GM12892 (cell line): ENCODE data around the gene RFX3. TPM values are rescaled to one million over a fixed set of nuclear protein-coding genes. Genes with fewer than 3 reads are reported as not detected.

Experiments used
- DNase-seq: peaks from one replicate; pipeline ENCODE4 v3.0.0; 2011; ENCODE audit not compliant: insufficient read length
- FAIRE-seq: peaks from 2 replicates; lab custom pipeline; 2011; peaks lifted over from hg19 to GRCh38; lab: Jason Lieb, UNC
- POLR2A ChIP-seq: IDR thresholded peaks from 2 replicates; pipeline ENCODE4 v1.6.1; 2011; ENCODE audit warnings: low read depth, low read length, control low read depth
- POLR2AphosphoS5 ChIP-seq: IDR thresholded peaks from 2 replicates; pipeline ENCODE4 v1.6.1; 2011; ENCODE audit warnings: low read depth, low read length, control low read depth
- TAF1 ChIP-seq: IDR thresholded peaks from 2 replicates; pipeline ENCODE4 v1.6.1; 2011; ENCODE audit warnings: low read depth, mild to moderate bottlenecking, control low read depth, low read length, borderline replicate concordance
- polyA plus RNA-seq: library from polyadenylated mRNA; unstranded; fragments of >200 nt; gene quantifications from one replicate; pipeline ENCODE4 v1.2.1, GENCODE V29; 2012; ENCODE audit warnings: missing spikeins, inconsistent platforms; ENCODE audit not compliant: missing spikeins

RFX3 gene
- 7.2 TPM for polyA plus RNA-seq

DNA sequence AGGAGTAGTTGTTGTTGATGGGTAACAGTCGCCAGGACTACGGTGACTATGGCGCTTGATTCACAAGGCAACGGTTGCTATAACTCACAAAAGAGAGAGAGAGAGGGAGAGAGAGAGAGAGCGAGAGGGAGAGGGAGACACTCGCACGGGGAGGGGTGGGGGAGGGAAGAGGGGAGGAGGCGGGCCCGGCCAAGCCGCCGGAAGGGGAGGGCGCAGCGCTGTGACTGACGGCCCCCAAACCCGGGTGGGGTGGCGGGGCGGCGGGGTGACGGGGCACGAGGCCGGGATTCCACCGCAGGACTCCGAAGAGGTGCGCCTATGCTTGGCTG, at the start of gene RFX3:
RFX3 (minus strand) TSS at position 166 of the 329 bp plus-strand sequence. CDS start 130,413 bp downstream, outside the sequence.
- TF ChIP-seq POLR2AphosphoS5 = no peak
- no peak for TF ChIP-seq TAF1
- TF ChIP-seq POLR2A = no peak
- FAIRE-seq (peak; percentile 93), DNase-seq (peak; percentile 50)

DNA sequence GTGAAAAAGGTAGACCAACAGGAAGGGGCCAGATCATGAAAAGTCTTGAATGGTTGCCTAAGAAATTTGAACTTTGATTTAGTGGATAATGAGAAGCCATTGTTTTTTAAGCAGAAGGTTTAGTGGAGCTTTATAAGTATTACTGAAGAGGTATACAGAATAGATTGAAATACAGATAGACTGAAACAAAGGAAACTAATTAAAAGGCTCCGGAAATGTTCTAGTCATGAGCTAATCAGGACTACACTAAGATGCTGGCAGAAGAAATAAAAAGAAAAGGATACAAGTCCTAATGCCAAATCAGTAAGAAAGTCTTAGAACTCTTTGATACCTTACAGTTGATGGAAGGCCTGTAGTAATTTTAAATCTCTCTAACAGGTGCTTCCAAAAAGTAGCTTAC, 45.7 kb upstream of the RFX3 start:
- TF ChIP-seq TAF1 = no peak
- no peak for TF ChIP-seq POLR2AphosphoS5
- TF ChIP-seq POLR2A = no peak
- FAIRE-seq (no peak), DNase-seq (no peak)

DNA sequence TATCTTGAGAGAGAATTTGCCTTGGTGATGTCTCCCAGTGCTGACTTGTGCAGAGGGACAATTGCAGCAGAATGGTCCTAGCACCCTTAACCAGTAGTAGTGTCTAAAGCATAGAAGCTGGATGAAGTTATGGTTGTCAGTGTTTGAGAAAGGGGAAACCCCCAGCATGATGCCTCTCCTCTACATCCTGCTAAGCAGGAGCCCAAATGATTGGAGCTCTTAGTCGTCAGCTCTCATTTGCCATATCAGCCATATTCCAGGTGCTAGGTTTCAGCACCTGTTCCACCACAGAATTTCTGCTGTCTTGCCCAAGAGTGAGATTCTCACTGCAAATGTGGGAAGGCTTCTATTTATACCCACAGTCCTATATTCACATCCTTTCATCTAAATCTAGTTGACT, 43.7 kb upstream of the RFX3 start:
- FAIRE-seq (no peak), DNase-seq (no peak)
- TF ChIP-seq POLR2A = no peak
- TF ChIP-seq POLR2AphosphoS5 = no peak
- TF ChIP-seq TAF1 = no peak

DNA sequence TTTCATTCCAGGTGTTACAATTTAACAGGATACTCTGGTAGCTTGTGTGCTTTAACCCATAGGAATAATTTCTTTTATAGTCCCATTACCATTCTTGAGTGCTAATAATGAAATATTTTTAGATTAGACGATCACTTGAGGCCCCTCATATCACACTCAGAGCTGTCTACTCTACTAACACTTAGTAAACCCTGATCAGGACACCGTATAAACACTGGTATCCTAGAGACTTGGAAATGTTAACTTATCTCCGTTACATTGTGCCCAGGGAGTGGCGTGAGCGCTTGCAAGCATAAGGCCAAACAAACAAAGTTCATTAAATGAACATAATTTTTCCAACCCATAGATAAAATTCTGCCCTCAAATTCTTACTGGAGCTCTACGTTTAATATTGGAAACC, 42.2 kb upstream of the RFX3 start:
- DNase-seq (no peak), FAIRE-seq (no peak)
- TF ChIP-seq POLR2AphosphoS5 = no peak

DNA sequence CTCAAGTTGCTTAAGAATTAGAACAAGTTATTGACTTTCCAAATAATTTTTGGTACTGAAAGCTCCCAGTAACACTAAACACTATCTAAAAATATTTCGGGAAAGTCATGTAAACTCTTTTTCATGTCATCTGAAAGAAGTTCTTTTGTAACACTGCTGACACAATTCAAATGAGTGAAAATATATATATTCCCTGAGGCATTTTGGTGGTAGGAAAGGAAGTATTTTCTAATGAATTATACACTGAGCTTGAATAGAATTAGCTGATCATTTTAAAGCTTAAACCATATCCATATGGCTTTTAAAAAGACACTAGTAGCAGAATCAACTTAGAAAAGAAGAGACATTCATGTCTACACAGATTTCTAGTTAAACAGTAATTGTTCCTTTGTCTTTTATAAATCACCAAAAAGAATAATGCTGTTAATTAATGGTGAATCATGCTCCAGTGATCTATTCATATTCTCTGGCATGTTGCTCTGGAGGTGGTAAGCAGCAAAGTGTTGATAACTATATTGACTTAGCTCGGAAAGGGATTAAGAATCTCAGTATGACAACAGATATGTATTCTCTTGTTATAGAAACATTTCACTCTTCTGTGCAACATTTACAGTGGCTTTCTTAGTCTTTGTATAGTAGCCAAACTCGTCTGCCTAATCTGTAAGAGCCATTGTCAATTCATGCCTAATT, 27.4 kb upstream of the RFX3 start:
- FAIRE-seq = no peak
- no peak for DNase-seq
- TF ChIP-seq POLR2A (no peak), TAF1 (no peak), POLR2AphosphoS5 (no peak)

DNA sequence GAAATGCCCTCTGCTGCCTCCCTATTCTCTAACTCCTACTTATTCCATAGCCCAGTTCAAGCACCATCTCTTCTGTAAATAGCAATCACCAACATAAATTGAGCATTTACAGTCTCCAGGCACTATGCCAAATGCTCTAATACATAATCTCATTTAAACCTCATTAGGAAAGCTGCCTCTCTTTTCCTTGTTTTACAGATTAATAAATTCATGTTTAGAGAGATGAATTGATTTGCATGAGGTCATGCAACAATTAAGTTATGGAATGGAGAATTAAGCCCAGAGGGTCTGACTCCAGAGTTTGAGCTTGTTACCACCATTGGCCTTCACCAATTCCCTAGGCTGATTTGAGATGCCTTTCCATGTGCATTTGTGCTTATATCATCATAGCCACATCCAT, 23.4 kb upstream of the RFX3 start:
- FAIRE-seq (no peak), DNase-seq (no peak)
- TF ChIP-seq POLR2A (no peak), POLR2AphosphoS5 (no peak), TAF1 (no peak)

DNA sequence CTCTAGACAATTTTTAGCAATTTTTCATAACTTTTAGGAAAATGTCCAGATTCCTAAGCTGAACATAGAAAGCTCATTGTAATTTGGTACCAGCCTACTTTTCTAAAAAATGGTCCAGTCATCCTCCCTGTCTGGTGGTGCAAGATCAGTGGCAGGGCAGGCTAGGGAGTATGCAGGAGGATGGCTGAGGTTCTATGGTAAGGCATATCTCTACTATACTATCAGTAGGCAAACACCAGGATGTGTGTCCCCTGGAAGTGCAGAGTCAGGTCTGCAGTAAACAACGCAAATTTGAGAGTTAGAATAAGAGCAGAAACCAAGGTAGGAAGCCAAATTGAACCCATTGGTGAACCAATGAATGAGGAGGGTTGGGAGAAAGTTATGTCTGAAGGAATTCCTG, 22.8 kb upstream of the RFX3 start:
- no peak for FAIRE-seq
- DNase-seq = no peak
- no peak for TF ChIP-seq POLR2AphosphoS5
- no peak for TF ChIP-seq POLR2A
- TF ChIP-seq TAF1 = no peak

DNA sequence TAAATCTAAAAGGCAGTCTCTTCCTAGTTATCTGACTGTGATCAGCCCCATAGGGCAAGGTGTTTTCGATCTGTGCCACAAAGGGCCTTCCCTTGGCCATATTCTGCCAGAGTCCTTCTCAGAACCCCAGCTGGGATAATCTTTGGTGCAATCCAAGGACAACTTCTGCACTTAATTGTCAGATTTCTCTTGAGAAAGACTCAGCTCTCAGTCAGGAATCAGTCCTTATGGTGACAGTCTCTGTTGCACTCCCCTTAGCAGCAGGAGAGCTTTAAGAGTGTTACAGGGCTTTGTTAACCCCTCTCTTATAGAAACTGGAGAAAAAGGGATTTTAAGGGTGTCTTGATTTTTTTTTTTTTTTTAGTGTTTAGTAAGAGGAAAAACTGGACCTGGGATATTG, 15.4 kb upstream of the RFX3 start:
- TF ChIP-seq TAF1 (no peak), POLR2A (no peak), POLR2AphosphoS5 (no peak)
- FAIRE-seq = no peak
- no peak for DNase-seq

DNA sequence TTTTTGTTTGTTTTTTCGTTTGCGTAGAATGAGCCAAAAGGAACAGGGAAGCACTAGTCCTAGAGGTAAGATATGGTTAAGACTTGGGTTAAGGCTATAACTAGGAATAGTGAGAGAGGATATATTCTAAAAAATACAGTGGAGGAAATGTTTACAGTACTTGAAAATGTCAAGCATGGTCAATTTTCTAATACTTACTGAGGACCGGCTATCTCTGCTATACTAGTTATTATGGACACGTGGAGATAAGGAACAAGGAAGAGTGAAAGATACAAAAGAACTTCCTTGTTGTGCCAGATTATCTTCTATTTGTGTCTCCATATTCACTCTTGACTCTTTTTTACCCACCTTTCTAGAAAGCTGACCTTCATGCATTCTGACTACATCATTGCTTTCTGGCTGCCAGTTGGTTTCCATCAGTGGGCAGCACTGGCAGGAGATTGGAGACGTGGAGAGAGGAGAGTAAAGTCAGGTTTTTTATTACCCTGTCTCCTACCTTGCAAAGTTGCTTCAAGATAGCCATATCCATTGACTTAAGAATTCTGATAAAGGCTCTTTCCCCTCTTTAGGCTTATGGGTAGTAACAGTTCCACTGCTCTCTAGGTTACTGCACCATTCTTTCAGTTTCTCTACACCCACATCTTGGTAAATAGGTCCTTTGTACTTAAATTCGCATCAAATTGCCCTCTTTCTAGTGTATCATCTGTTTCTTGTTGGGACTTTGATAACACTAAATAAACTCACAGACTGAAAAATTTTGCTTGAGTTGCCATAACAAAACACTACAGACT, 9.0 kb upstream of the RFX3 start:
- no peak for TF ChIP-seq POLR2AphosphoS5
- TF ChIP-seq TAF1 = no peak
- no peak for TF ChIP-seq POLR2A
- FAIRE-seq = no peak
- DNase-seq = no peak

DNA sequence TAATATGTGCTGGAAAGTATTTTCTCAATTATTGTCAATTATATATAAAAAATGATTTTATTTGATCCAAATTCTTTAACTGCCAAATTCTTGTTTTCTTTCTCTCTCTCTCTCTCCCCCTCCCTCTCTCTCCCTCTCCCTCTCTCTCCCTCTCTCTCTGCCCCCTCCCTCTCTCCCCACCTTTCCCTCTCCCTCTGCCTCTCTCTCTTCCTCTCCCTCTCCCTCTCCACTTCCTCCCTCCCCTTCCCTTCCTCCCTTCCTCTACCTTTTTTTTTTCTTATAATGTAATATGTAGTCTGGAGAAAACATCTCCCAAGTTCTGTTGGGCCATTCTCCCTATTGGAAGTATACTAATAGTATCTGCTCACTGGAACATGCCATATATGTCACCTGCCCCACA, 6.4 kb upstream of the RFX3 start:
- FAIRE-seq (no peak), DNase-seq (no peak)
- TF ChIP-seq TAF1 (no peak), POLR2A (no peak), POLR2AphosphoS5 (no peak)

DNA sequence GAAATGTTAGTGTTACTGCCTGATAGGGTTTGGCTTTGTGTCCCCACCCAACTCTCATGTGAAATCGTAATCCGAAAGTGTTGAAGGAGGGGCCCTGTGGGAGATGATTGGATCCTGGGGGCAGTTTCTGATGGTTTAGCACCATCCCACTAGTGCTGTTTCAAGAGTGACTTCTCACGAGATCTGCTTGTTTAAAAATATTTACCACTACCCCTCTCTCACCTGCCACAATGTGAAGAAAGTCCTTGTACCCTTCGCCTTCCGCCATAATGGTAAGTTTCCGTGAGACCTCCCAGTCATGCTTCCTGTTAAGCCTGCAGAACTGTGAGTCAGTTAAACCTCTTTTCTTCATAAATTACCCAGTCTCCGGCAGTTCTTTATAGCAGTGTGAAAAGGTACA, 2.6 kb upstream of the RFX3 start:
- TF ChIP-seq TAF1 (no peak), POLR2A (peak; percentile 68; the same call in 1 of the 2 replicates), POLR2AphosphoS5 (peak; percentile 57; the same call in 1 of the 2 replicates)
- peak; percentile 84 for FAIRE-seq
- DNase-seq = no peak

DNA sequence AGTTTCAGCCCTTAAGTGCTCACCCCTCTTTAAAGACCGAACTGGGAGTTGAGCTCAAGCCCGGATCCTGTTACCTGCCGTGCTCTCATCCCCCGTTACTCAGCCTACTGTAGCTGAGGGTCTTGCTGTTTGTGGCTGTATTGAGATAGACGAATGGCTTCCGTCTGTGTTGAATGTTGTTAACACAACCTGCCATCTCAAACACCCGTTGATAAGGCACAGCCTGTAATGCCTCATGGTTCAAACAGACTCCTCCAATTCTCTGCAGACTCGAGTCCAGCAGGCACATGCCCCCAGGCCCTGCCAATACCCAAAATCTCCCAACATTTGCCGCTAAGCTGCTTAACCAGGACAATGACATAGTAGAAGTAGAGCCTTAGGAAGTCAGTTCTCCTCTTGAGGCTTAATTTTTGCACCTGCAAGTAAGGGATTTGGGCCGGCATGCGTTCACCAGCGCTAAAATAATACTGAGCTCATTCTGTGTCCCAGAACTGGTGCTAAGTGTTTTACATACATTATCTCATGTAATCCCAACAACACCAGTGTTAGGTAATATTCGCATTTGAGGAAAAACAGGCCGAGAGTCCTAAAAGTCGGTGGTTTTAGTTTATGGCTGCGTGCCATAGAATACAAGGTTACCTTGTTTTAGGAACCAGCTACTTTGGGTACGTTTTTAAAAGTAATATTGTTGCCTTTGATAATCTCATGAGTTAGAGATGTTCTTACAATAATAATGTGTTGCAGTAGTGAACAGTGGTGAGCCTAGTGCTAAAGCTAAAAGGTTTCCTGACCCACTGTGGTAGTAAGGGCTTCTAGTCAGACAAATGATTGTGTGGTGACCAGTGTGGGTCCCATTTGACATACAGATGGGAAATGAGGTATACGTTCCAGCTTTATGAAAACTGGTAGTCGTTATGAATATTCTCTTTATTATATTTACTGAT, 1.5 kb upstream of the RFX3 start:
- FAIRE-seq = no peak

More for the DNA sequence above, 1.5 kb upstream of the RFX3 start:
- no peak for DNase-seq
- TF ChIP-seq POLR2A = peak; percentile 17; the same call in 1 of the 2 replicates
- TF ChIP-seq TAF1 = no peak
- TF ChIP-seq POLR2AphosphoS5 = peak; percentile 55; the same call in 1 of the 2 replicates
